CD8-positive, alpha-beta memory T cell (primary cell): Measurements from ENCODE around the gene FADS1. TPM values are rescaled to one million over a fixed set of nuclear protein-coding genes. Genes with fewer than 3 reads are reported as not detected.
A peak's percentile ranks its signal among the peaks of the same experiment; 100 is the strongest.

Experiments used
- CTCF ChIA-PET: fragments of 350-600 bp; sonication (Branson Sonifier 250); formaldehyde crosslinking; loops from one replicate; lab custom pipeline; 2021; ENCODE audit warnings: antibody characterized with exemption; lab: Charles Lee
- POLR2A ChIA-PET: fragments of 350-600 bp; sonication (Branson Sonifier 250); formaldehyde crosslinking; loops from one replicate; lab custom pipeline; 2021; ENCODE audit warnings: antibody characterized with exemption; lab: Charles Lee
- DNase-seq, 5 donors: peaks; one replicate each; pipeline versions ENCODE4 v3.0.0 to v3.0.0-alpha.2; 2020 to 2022; ENCODE audit warnings: mixed read lengths in 1 of 5
- H3K27ac ChIP-seq: one replicate; pipeline ENCODE4 v1.7.0; 2013; ENCODE audit warnings: low read depth, mild to moderate bottlenecking, low read length, moderate library complexity
- H3K27me3 ChIP-seq: 2 replicates; pipeline ENCODE4 v1.7.0; 2013; ENCODE audit warnings: low read length, mild to moderate bottlenecking; ENCODE audit not compliant: insufficient read depth, poor library complexity, severe bottlenecking
- H3K36me3 ChIP-seq: 2 replicates; pipeline ENCODE4 v1.7.0; 2013; ENCODE audit warnings: mild to moderate bottlenecking, low read length, moderate library complexity; ENCODE audit not compliant: insufficient read depth
- H3K4me1 ChIP-seq: 2 replicates; pipeline ENCODE4 v1.7.0; 2013; ENCODE audit warnings: mild to moderate bottlenecking, low read length, moderate library complexity; ENCODE audit not compliant: insufficient read depth
- H3K4me3 ChIP-seq: 2 replicates; pipeline ENCODE4 v1.7.0; 2013; ENCODE audit warnings: mild to moderate bottlenecking, low read length
- H3K9me3 ChIP-seq: 2 replicates; pipeline ENCODE4 v1.7.0; 2013; ENCODE audit warnings: mild to moderate bottlenecking, low read length
- H3K27ac Mint-ChIP-seq, 8 donors: one replicate each; pipeline ENCODE4 v1.8.0; 2020 to 2021; ENCODE audit warnings: mixed read lengths in 8 of 8, mild to moderate bottlenecking in 6 of 8, inconsistent platforms in 3 of 8, moderate library complexity in 3 of 8
- H3K27me3 Mint-ChIP-seq, 2 donors: one replicate each; pipeline ENCODE4 v1.8.0; 2020 to 2021; ENCODE audit warnings: mixed read lengths in 2 of 2, mild to moderate bottlenecking in 1 of 2, moderate library complexity in 1 of 2
- H3K36me3 Mint-ChIP-seq, 3 donors: one replicate each; pipeline ENCODE4 v1.8.0; 2020 to 2021; ENCODE audit warnings: mixed read lengths in 3 of 3, inconsistent platforms in 1 of 3, mild to moderate bottlenecking in 1 of 3
- H3K4me1 Mint-ChIP-seq, 3 donors: one replicate each; pipeline ENCODE4 v1.8.0; 2020 to 2021; ENCODE audit warnings: mixed read lengths in 3 of 3, inconsistent platforms in 1 of 3, mild to moderate bottlenecking in 1 of 3
- H3K4me3 Mint-ChIP-seq, 7 donors: one replicate each; pipeline ENCODE4 v1.8.0; 2020 to 2021; ENCODE audit warnings: mixed read lengths in 7 of 7, mild to moderate bottlenecking in 6 of 7, moderate library complexity in 4 of 7, inconsistent platforms in 2 of 7
- H3K9me3 Mint-ChIP-seq, 5 donors: one replicate each; pipeline ENCODE4 v1.8.0; 2020 to 2022; ENCODE audit warnings: mixed read lengths in 5 of 5, mild to moderate bottlenecking in 3 of 5, moderate library complexity in 2 of 5, inconsistent platforms in 1 of 5
- polyA plus RNA-seq: library from polyadenylated mRNA; unstranded; fragments of 300-500 nt; fragmentation: Illumina TruSeq; gene quantifications from one replicate; pipeline ENCODE4 v1.2.3, GENCODE V29; 2021
- total RNA-seq, 2 experiments: library from RNA; stranded (reverse); gene quantifications; one replicate each; pipeline ENCODE4 v1.2.3, GENCODE V29; 2021

FADS1 gene
- total and polyA plus RNA-seq, 3 experiments from 2014 or later, result 1.4 to 6.3 (median 6.3) TPM

DNA sequence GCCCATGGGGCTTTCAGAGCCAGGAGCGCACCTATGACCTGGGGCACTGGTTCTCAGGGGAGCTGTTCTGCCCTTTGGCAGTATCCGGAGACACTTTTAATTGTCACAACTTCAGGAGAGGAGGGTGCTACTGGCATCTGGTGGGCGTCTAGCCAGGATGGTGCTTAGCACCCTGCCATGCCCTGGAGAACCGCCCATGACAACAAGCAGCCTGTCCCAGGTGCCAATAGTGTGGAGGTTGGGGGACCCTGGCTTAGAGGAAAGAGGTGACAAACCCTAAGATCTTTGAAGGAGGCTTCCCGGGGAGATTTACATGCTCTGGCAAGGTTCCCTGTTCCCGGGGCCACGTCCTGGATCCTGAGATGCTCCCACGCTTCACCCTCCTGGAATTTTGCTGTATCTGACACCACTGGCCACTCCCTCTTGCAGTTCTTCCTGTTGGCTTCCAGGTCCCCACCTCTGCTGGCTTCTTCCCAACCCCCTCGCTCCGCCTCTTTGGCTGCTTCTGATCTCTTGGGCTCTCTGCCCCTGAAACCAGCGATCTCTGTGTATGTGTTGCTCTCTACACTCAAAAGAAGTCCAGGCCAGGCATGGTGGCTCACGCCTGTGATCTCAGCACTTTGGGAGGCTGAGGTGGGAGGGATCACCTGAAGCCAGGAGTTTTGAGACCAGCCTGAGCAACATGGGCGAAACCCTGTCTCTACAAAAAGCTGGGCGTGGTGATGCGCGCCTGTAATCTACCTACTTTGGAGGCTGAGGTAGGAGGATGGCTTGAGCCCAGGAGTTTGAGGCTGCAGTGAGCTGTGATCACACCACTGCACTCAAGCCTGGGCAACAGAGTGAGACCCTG is 43.5 kb upstream of the FADS1 start:
- no peaks in the 10 kb centered on the region for H3K9me3 Mint-ChIP-seq
- Histone ChIP-seq H3K36me3 (no peaks in the 10 kb centered on the region), H3K27ac (no peak overlapping the region), H3K4me1 (no peaks in the 10 kb centered on the region), H3K27me3 (no peaks in the 10 kb centered on the region), H3K4me3 (no peak overlapping the region), H3K9me3 (no peaks in the 10 kb centered on the region)
- DNase-seq, result no peak
- CTCF ChIA-PET, result no interaction called here
- H3K4me1 Mint-ChIP-seq, result no peaks in the 10 kb centered on the region
- H3K27ac Mint-ChIP-seq, result no peak overlapping the region
- POLR2A ChIA-PET, result interaction anchor here (0.5 kb wide), 1 partner anchor 65 kb away, joined by 3 read pairs; no protein-coding TSS in a partner anchor
- no peaks in the 10 kb centered on the region for H3K27me3 Mint-ChIP-seq
- H3K36me3 Mint-ChIP-seq, result peaks cover 0 to 4% (median 0%) of the 10 kb centered on the region in 3 donors
- no peak overlapping the region for H3K4me3 Mint-ChIP-seq

DNA sequence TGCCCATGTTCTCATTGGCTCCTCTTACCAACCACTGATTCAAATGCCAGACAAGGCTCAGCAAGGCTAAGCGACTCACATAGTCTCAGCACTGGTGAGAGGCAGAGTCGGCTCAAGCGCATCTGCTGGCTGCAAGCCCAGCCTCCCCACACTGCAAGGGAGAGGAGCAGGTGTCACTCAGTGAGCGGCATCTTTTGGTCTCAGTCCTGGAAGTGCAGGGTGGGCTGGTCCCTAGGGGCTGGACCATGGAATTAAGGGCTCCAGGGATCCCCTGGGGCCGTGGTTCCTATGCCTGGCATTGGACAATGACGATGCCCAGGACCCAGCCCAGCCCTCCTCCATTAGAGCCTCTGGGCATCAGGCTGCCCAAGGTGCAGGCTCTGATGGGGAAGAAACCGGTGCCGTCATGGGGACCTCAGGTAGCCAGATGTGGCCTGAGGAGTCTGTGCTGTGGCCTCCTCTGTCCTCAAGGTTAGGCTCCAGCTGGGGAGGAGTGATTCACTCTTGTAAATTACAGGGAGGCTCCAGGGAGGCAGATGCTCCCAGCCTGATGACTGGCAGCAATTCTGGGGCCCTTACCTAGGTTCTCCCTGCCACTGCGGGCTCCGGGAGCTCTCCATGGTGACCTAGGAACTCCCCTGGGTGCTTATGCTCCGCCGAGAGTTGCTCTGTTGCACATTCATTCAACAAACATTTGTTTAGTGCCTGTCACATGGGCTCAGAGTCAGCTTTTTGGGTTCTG is 39.3 kb upstream of the FADS1 start:
- Histone ChIP-seq H3K4me1 (no peaks in the 10 kb centered on the region), H3K27me3 (no peaks in the 10 kb centered on the region), H3K9me3 (no peaks in the 10 kb centered on the region), H3K4me3 (no peak overlapping the region), H3K36me3 (no peaks in the 10 kb centered on the region), H3K27ac (no peak overlapping the region)
- peaks cover 0 to 1% of the 10 kb centered on the region in 2 donors for H3K27me3 Mint-ChIP-seq
- H3K4me3 Mint-ChIP-seq, result no peak overlapping the region
- H3K27ac Mint-ChIP-seq, result no peak overlapping the region
- H3K9me3 Mint-ChIP-seq, result no peaks in the 10 kb centered on the region
- ChIA-PET POLR2A (no interaction called here), CTCF (no interaction called here)
- peaks cover 0 to 4% (median 0%) of the 10 kb centered on the region in 3 donors for H3K36me3 Mint-ChIP-seq
- no peaks in the 10 kb centered on the region for H3K4me1 Mint-ChIP-seq
- DNase-seq, result no peak

DNA sequence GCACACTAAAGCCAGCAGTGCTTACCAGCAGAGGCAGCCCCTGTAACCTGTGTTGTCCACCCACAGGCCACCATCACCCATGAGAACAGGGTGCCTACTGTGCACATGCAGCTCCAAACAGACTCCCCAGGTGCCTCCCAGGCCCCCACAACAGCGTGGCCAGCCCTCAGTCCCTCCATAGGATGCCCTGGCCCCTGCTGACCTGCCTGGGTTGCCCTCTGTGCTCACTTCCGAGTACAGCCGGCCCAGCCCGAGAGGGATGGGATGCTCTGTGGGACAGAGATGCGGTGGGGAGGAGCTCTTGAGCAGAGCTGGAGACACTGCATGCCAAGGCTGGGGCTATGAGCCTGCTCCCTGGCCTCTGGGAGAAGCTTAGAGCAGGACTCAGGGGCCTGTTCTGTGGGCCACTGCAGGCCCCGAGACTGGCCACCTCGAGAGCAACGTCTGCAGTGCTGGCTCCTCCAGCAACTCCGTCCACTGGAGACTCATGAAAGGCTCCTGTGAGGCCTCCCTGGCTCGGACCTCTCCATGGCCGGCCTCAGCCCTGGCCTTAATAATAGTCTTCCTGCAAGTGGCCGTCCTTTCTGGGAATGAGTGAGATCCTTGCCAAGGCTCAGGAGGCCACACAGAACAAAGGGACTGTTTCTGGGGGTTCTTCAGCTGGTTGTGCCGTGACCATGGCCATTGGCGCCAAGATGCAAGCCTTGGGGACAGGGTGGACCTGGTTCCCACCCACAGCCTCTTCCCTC is 38.3 kb upstream of the FADS1 start:
- Histone ChIP-seq H3K27ac (no peak overlapping the region), H3K9me3 (no peaks in the 10 kb centered on the region), H3K36me3 (no peaks in the 10 kb centered on the region), H3K4me3 (no peak overlapping the region), H3K27me3 (no peaks in the 10 kb centered on the region), H3K4me1 (no peaks in the 10 kb centered on the region)
- Mint-ChIP-seq H3K4me1 (no peaks in the 10 kb centered on the region), H3K27me3 (peaks cover 0 to 1% of the 10 kb centered on the region in 2 donors), H3K36me3 (peaks cover 0 to 7% (median 0%) of the 10 kb centered on the region in 3 donors), H3K27ac (peak overlapping the region in 1 of 8 donors; percentile 64), H3K9me3 (no peaks in the 10 kb centered on the region), H3K4me3 (no peak overlapping the region)
- ChIA-PET POLR2A (no interaction called here), CTCF (interaction anchor here (1.1 kb wide), 1 partner anchor 37 kb away, joined by 3 read pairs; no protein-coding TSS in a partner anchor)
- no peak for DNase-seq

DNA sequence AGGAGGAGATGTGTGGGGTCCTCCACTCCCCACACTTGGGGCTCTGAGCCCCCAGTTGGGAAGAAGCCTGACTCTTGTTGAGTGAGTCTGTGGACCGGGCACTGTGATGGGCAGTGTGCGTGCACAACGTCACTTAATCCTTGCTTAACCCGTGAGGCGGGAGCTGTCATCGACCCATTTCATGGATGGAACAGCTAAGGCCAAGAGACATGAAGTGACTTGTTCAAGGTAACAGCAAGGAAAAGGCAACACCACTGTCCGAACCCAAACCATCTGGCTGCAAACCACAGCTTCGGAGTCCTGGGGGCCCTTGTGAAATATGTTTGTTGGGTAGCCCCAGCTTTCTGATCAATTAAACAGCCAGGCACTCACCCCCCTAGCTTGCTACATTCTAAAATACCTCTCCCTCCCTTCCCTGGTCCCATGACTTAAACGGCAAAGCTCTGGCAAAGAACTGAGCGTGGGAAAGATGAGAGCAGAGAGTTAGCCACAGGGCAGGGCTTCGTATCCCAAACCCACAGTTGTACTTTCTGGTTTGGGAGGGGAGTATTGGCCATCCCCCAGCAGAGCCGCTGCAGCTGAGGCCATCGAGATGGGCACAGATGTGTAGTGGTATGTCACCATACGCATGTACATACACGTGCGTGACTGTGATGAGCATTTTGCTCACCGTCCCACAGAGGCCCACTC is 37.5 kb upstream of the FADS1 start:
- no peak for DNase-seq
- Histone ChIP-seq H3K4me1 (no peaks in the 10 kb centered on the region), H3K4me3 (no peak overlapping the region), H3K27me3 (no peaks in the 10 kb centered on the region), H3K36me3 (no peaks in the 10 kb centered on the region), H3K9me3 (no peaks in the 10 kb centered on the region), H3K27ac (no peak overlapping the region)
- Mint-ChIP-seq H3K27me3 (peaks cover 0 to 1% of the 10 kb centered on the region in 2 donors), H3K4me1 (no peaks in the 10 kb centered on the region), H3K9me3 (no peaks in the 10 kb centered on the region), H3K36me3 (peaks cover 0 to 4% (median 0%) of the 10 kb centered on the region in 3 donors), H3K4me3 (no peak overlapping the region), H3K27ac (peak overlapping the region in 1 of 8 donors; percentile 82)
- CTCF ChIA-PET, result interaction anchor here (1.1 kb wide), 1 partner anchor 37 kb away, joined by 3 read pairs; no protein-coding TSS in a partner anchor
- POLR2A ChIA-PET, result no interaction called here

DNA sequence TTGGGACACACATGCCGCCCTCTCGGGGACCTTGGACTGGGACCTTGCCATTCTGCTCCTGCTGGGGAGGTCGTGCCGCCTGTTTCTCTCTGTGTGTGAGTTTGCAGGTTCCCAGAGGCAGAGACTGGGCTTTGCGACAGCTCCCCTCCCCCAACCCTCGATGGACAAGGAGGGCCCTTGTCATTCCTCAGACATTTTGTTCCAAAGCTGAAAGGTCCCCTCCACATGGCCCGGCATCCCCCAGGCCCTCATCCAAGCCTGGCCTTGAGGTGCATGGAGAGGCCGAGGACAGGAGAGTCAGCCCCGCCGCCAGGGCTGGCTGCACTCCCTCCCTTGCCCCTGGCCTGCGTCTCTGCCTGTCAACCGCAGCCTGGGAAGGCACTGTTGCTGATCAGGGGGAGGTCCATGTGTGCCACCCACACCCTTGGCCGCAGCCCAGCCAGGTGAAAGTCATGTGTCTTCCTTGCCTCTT is 36.9 kb upstream of the FADS1 start:
- Histone ChIP-seq H3K27ac (no peak overlapping the region), H3K27me3 (no peaks in the 10 kb centered on the region), H3K4me1 (no peaks in the 10 kb centered on the region), H3K9me3 (no peaks in the 10 kb centered on the region), H3K36me3 (no peaks in the 10 kb centered on the region), H3K4me3 (no peak overlapping the region)
- no peak overlapping the region for H3K4me3 Mint-ChIP-seq
- H3K4me1 Mint-ChIP-seq, result no peaks in the 10 kb centered on the region
- DNase-seq, result no peak
- no peaks in the 10 kb centered on the region for H3K9me3 Mint-ChIP-seq
- ChIA-PET CTCF (no interaction called here), POLR2A (no interaction called here)
- peaks cover 0 to 3% (median 0%) of the 10 kb centered on the region in 3 donors for H3K36me3 Mint-ChIP-seq
- H3K27me3 Mint-ChIP-seq, result peaks cover 0 to 1% of the 10 kb centered on the region in 2 donors
- H3K27ac Mint-ChIP-seq, result peak overlapping the region in 1 of 8 donors; percentile 82

DNA sequence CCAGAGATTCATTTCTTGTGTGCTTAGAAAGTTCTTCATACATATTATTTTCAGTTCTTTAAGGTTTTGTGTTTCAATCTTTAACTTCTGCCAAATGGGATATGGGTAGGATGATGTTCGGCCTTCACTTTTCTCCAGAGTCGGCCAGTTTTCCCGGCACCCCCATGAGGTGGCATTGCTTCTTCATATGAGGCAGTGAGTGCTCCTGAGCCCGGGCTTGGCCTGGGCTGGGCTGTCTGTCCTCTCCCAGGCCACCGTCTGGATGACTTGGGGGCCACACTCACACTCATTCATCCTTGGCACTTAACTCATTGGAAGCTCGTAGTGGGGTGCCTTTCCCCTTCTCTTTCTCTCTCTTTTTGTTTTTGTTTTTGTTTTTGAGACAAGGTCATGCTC is 35.1 kb upstream of the FADS1 start:
- Histone ChIP-seq H3K27ac (no peak overlapping the region), H3K27me3 (no peaks in the 10 kb centered on the region), H3K4me1 (no peaks in the 10 kb centered on the region), H3K9me3 (no peaks in the 10 kb centered on the region), H3K4me3 (no peak overlapping the region), H3K36me3 (no peaks in the 10 kb centered on the region)
- ChIA-PET POLR2A (no interaction called here), CTCF (interaction anchor here (0.6 kb wide), 1 partner anchor 45 kb away, joined by 3 read pairs; no protein-coding TSS in a partner anchor)
- Mint-ChIP-seq H3K9me3 (no peaks in the 10 kb centered on the region), H3K36me3 (peaks cover 0 to 5% (median 0%) of the 10 kb centered on the region in 3 donors), H3K4me3 (no peak overlapping the region), H3K4me1 (no peaks in the 10 kb centered on the region), H3K27me3 (peaks cover 0 to 1% of the 10 kb centered on the region in 2 donors), H3K27ac (no peak overlapping the region)
- DNase-seq, result no peak

DNA sequence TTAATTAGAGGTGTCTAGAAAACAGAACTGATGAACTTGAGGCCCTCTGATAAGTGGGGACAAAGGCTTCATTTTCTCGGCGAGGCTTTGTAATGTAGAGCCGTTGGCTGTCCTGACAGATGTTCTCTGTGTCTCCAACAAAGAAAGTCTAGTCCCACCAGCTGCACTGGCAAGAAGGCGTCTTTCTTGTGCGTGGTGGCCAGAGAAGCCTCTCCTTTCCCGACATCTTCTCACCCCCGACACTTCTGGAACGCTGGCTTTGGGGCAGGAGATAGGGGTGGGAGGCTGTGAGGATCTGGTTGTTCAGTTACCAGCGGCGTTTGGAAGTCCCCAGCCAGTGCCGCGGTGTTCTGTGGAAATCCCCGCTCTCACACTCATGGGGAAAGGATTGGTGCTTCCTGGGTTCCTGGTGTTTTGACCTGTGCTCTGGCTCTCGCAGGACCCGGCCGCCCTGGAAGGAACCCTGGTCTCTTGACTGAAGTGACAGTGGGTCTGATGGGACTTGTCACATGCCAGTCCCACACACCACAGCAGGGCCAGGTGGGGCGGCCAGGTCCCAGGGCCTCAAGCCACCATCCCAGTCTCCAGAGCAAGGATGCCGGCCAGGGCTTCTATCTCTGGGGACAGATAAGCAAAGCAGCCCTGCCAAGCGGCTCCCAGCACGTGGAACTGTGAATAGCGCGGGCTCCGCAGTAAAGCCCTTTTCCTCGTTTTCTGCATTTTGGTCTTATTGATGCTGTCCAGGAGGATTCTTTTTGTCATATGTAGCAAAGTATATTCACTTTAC is 34.5 kb upstream of the FADS1 start:
- no peak overlapping the region for H3K27ac ChIP-seq
- CTCF ChIA-PET, result interaction anchor here (0.6 kb wide), 1 partner anchor 46 kb away, joined by 3 read pairs; no protein-coding TSS in a partner anchor
- POLR2A ChIA-PET, result no interaction called here
- no peak overlapping the region for H3K4me3 ChIP-seq
- no peaks in the 10 kb centered on the region for H3K36me3 ChIP-seq
- H3K36me3 Mint-ChIP-seq, result peaks cover 0 to 6% (median 0%) of the 10 kb centered on the region in 3 donors
- no peaks in the 10 kb centered on the region for H3K27me3 ChIP-seq
- H3K9me3 ChIP-seq, result no peaks in the 10 kb centered on the region
- peaks cover 0 to 1% of the 10 kb centered on the region in 2 donors for H3K27me3 Mint-ChIP-seq
- no peak for DNase-seq
- H3K4me1 Mint-ChIP-seq, result no peaks in the 10 kb centered on the region
- H3K27ac Mint-ChIP-seq, result no peak overlapping the region
- no peak overlapping the region for H3K4me3 Mint-ChIP-seq
- H3K4me1 ChIP-seq, result no peaks in the 10 kb centered on the region
- no peaks in the 10 kb centered on the region for H3K9me3 Mint-ChIP-seq
